Fibroblast of lung (primary cell): ENCODE results near the gene MFN2.

Source experiments
- EZH2 ChIP-seq: IDR thresholded peaks from 2 replicates; pipeline ENCODE4 v1.5.1; 2012; ENCODE audit warnings: low read length, control low read depth, mild to moderate bottlenecking; ENCODE audit errors: missing control alignments
- TF ChIP-seq, protein P1 (sequence below), 2 donors: IDR thresholded peaks in 1 of 2; conservative IDR thresholded peaks in 1 of 2; 1 replicate in 1 of 2; 2 replicates in 1 of 2; pipeline ENCODE4 v1.5.1; 2011 to 2012; ENCODE audit warnings: low read length in 2 of 2, control low read depth in 1 of 2, inconsistent platforms in 1 of 2, low read depth in 1 of 2, mild to moderate bottlenecking in 1 of 2

- TF ChIP-seq, protein P1, sequence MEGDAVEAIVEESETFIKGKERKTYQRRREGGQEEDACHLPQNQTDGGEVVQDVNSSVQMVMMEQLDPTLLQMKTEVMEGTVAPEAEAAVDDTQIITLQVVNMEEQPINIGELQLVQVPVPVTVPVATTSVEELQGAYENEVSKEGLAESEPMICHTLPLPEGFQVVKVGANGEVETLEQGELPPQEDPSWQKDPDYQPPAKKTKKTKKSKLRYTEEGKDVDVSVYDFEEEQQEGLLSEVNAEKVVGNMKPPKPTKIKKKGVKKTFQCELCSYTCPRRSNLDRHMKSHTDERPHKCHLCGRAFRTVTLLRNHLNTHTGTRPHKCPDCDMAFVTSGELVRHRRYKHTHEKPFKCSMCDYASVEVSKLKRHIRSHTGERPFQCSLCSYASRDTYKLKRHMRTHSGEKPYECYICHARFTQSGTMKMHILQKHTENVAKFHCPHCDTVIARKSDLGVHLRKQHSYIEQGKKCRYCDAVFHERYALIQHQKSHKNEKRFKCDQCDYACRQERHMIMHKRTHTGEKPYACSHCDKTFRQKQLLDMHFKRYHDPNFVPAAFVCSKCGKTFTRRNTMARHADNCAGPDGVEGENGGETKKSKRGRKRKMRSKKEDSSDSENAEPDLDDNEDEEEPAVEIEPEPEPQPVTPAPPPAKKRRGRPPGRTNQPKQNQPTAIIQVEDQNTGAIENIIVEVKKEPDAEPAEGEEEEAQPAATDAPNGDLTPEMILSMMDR (conservative IDR thresholded peaks at IDR 0.05 in 1 of 2, IDR thresholded peaks at IDR 0.05 in 1 of 2; ENCODE audit: low read depth in 1 of 2, low read length in 2 of 2), result no peak
- no peak for TF ChIP-seq EZH2
These were observed 4.9 kb downstream of the MFN2 start for GRCh38 chr1:11985171-11985570.
